Measurements from ENCODE around the gene XRCC5.

GRCh38 chr2:216201692-216202306 lies 92.7 kb downstream of the XRCC5 start:
- TF ChIP-seq YY1 (IDR thresholded peaks at IDR 0.05; ENCODE audit: insufficient read depth, insufficient read length) = no peak
- no peak for TF ChIP-seq SUZ12 (IDR thresholded peaks at IDR 0.05; ENCODE audit: extremely low read depth, insufficient read depth, insufficient read length)
